ENCODE results near the gene MT3. TPM values are rescaled to one million over a fixed set of nuclear protein-coding genes. Genes with fewer than 3 reads are reported as not detected.
"Not testable (repeated sequence)": the region's sequence is repeated elsewhere in the genome, so short reads cannot be mapped to it uniquely, and the experiment has no call there.

The MT3 gene
- total and polyA plus RNA-seq, 2 experiments from 2014 or later: not detected

DNA sequence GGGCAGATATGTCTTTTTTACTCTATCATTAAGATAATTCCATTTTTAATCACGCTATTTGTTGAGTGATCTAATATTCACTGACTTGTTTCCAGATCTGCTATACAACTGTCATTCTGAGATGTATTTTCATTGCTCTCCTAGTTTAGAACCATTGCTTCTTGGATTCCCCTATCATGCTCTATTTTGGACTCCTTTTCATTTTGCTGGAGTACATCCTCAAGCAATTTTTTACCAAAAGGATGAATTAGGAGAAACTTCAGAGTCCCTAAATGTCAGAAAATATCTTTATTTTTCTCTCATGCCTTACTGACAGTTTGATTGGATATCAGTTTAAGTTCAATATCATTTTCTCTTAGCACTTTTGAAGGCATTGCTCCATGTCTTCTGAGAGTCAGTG is 14.7 kb upstream of the MT3 start:
- WGBS, 2 experiments (ENCODE audit: low coverage in 1 of 2, low lambda C conversion rate in 2 of 2, missing lambda C conversion rate in 2 of 2): 28 to 42% methylated on average over 1 of the region's 1 CpG
- no peak overlapping the region for H3K4me3 ChIP-seq
- no peak overlapping the region for H2AFZ ChIP-seq
- H3K9me3 ChIP-seq (ENCODE audit: low read depth): no peaks in the 10 kb centered on the region
- no peak overlapping the region for H3K27ac ChIP-seq
- H3K27me3 ChIP-seq (replicated peaks; ENCODE audit: insufficient read depth): no peaks in the 10 kb centered on the region
- no peak for TF ChIP-seq EZH2 (IDR thresholded peaks at IDR 0.05; ENCODE audit: insufficient read depth, poor library complexity, severe bottlenecking)
- TF ChIP-seq EZH2phosphoT487 (IDR thresholded peaks at IDR 0.05; ENCODE audit: insufficient read depth, low read depth): no peak
- no peaks in the 10 kb centered on the region for H3K4me1 ChIP-seq (ENCODE audit: insufficient read depth)
- H3K79me2 ChIP-seq (ENCODE audit: insufficient read depth): no peaks in the 10 kb centered on the region
- no peaks in the 10 kb centered on the region for H4K20me1 ChIP-seq (ENCODE audit: insufficient read depth)
- H3K9ac ChIP-seq: no peak overlapping the region
- no peaks in the 10 kb centered on the region for H3K36me3 ChIP-seq (ENCODE audit: low read depth)
- no peaks in the 10 kb centered on the region for H3K9me2 ChIP-seq (ENCODE audit: insufficient read depth)
- H3F3A ChIP-seq (ENCODE audit: insufficient read depth): no peaks in the 10 kb centered on the region
- in situ Hi-C loops (cut with MboI): loop anchor here (10.0 kb wide), 1 partner anchor 120 kb away; no protein-coding TSS in a partner anchor
- no peak overlapping the region for H3K4me2 ChIP-seq (ENCODE audit: unreplicated experiment)
- no peak for DNase-seq

DNA sequence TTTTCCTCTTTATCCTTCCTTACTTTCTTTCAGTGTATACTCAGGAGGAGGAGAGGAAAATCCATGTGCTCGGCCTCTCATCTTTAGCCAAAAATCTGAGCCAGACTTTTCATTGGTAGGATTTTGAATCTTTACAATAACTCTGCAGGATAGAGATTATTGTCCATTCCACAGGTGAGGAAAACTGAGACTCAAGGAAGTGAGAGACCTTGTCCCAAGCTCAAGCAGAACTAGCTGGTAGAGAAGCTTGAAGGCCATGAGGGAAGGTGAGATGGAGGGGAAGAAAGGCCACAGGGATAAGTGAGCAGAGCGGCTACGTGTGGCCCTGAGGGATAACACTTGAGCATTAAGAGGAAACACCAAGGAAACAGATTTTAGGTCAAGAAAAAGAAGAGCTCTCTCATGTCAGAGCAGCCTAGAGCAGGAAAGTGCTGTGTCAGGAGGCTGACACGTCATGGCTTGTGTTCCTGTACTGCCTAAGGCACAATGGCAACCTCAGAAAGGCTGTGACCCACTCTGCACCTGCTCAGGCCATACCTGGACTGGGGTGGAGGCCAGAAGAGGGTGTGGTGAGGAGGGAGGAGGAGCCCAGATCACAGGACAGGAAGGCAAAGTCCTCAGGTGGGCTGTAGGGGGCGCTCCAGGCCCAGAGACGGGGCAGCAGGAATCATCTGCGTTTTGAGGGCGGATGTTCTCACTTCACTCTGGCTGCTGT is 12.6 kb upstream of the MT3 start:
- Histone ChIP-seq H3K4me2 (ENCODE audit: unreplicated experiment) (no peak overlapping the region), H2AFZ (0 out of 2 replicates have a peak overlapping the region, but pooled peaks have one; percentile 35), H3K27ac (no peak overlapping the region), H4K20me1 (ENCODE audit: insufficient read depth) (no peaks in the 10 kb centered on the region), H3K79me2 (ENCODE audit: insufficient read depth) (no peaks in the 10 kb centered on the region), H3K27me3 (replicated peaks; ENCODE audit: insufficient read depth) (no peaks in the 10 kb centered on the region), H3K9ac (no peak overlapping the region), H3K4me3 (no peak overlapping the region), H3F3A (ENCODE audit: insufficient read depth) (no peaks in the 10 kb centered on the region), H3K9me2 (ENCODE audit: insufficient read depth) (no peaks in the 10 kb centered on the region), H3K4me1 (ENCODE audit: insufficient read depth) (no peaks in the 10 kb centered on the region), H3K36me3 (ENCODE audit: low read depth) (no peaks in the 10 kb centered on the region), H3K9me3 (ENCODE audit: low read depth) (no peaks in the 10 kb centered on the region)
- in situ Hi-C loops (cut with MboI): loop anchor here (10.0 kb wide), 1 partner anchor 118 kb away; no protein-coding TSS in a partner anchor
- peak; percentile 72 for DNase-seq
- WGBS, 2 experiments (ENCODE audit: low coverage in 1 of 2, low lambda C conversion rate in 2 of 2, missing lambda C conversion rate in 2 of 2): 23 to 24% methylated on average over 8 of the region's 8 CpGs
- TF ChIP-seq EZH2phosphoT487 (IDR thresholded peaks at IDR 0.05; ENCODE audit: insufficient read depth, low read depth) (no peak), EZH2 (IDR thresholded peaks at IDR 0.05; ENCODE audit: insufficient read depth, poor library complexity, severe bottlenecking) (no peak)

DNA sequence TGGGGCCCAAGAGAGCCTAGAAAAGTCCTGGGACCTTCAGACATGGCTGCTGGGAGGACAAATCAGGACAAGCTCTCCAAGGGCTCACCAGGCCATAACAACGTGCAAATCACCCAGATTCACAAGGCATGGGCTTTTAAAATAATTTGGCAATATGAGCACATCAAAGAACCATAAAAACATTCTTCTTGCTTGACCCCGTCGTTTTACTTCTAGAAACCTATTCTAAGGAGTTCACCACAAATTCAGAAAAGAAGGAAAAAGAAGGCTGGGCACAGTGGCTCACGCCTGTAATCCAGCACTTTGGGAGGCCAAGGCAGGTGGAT is 12.1 kb upstream of the MT3 start:
- 0 out of 2 replicates have a peak overlapping the region, but pooled peaks have one; percentile 35 for H2AFZ ChIP-seq

DNA sequence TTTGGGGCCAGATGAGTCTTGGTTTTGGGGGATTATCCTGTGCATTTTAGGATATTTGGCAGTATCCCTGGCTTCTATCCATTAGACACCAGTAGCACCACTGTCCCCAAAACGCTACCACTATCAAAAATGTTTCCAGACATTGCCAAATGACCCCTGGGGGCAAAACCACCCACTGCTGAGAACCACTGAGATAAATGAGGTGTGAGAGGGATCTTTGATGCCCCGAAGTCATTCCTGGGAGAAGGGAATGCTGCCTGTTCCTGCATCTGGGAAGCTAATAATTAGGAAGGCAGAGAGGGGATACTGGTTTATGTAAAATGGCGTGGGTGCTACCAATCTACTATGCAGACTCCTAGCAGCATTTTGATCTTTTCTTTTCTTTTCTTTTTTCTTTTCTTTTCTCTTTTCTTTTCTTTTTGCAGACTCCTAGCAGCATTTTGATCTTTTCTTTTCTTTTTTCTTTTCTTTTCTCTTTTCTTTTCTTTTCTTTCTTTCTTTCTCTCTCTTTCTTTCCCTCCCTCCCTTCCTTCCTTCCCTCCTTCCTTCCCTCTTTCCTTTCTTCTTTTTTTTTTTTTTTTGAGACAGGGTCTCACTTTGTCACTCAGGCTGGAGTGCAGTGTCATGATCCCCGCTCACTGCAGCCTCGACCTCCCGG is 8.8 kb upstream of the MT3 start:
- TF ChIP-seq EZH2 (IDR thresholded peaks at IDR 0.05; ENCODE audit: insufficient read depth, poor library complexity, severe bottlenecking) (no peak), EZH2phosphoT487 (IDR thresholded peaks at IDR 0.05; ENCODE audit: insufficient read depth, low read depth) (no peak)
- H3K4me2 ChIP-seq (ENCODE audit: unreplicated experiment): no peak overlapping the region
- H3K9me3 ChIP-seq (ENCODE audit: low read depth): no peaks in the 10 kb centered on the region
- no peak for DNase-seq
- no peaks in the 10 kb centered on the region for H3K4me1 ChIP-seq (ENCODE audit: insufficient read depth)
- in situ Hi-C loops (cut with MboI): no loop called here
- no peaks in the 10 kb centered on the region for H3K36me3 ChIP-seq (ENCODE audit: low read depth)
- WGBS, 2 experiments (ENCODE audit: low coverage in 1 of 2, low lambda C conversion rate in 2 of 2, missing lambda C conversion rate in 2 of 2): 64 to 70% methylated on average over 6 of the region's 6 CpGs
- no peaks in the 10 kb centered on the region for H4K20me1 ChIP-seq (ENCODE audit: insufficient read depth)
- no peak overlapping the region for H3K27ac ChIP-seq
- H3K27me3 ChIP-seq (replicated peaks; ENCODE audit: insufficient read depth): 0 out of 2 replicates have a peak, but pooled peaks cover 5% of the 10 kb centered on the region
- no peaks in the 10 kb centered on the region for H3F3A ChIP-seq (ENCODE audit: insufficient read depth)
- H3K4me3 ChIP-seq: no peak overlapping the region
- no peak overlapping the region for H2AFZ ChIP-seq
- no peak overlapping the region for H3K9ac ChIP-seq
- no peaks in the 10 kb centered on the region for H3K79me2 ChIP-seq (ENCODE audit: insufficient read depth)
- no peaks in the 10 kb centered on the region for H3K9me2 ChIP-seq (ENCODE audit: insufficient read depth)

More for the DNA sequence above, 12.1 kb upstream of the MT3 start:
- no peaks in the 10 kb centered on the region for H3K27me3 ChIP-seq (replicated peaks; ENCODE audit: insufficient read depth)
- H3K27ac ChIP-seq: no peak overlapping the region
- H3F3A ChIP-seq (ENCODE audit: insufficient read depth): no peaks in the 10 kb centered on the region
- no peak overlapping the region for H3K4me2 ChIP-seq (ENCODE audit: unreplicated experiment)
- no peaks in the 10 kb centered on the region for H3K4me1 ChIP-seq (ENCODE audit: insufficient read depth)
- H3K9me2 ChIP-seq (ENCODE audit: insufficient read depth): no peaks in the 10 kb centered on the region
- no peak overlapping the region for H3K9ac ChIP-seq
- DNase-seq: no peak
- H3K4me3 ChIP-seq: no peak overlapping the region
- 65 to 71% methylated on average over 4 of the region's 4 CpGs for WGBS, 2 experiments (ENCODE audit: low coverage in 1 of 2, low lambda C conversion rate in 2 of 2, missing lambda C conversion rate in 2 of 2)
- in situ Hi-C loops (cut with MboI): loop anchor here (10.0 kb wide), 1 partner anchor 118 kb away; no protein-coding TSS in a partner anchor
- H4K20me1 ChIP-seq (ENCODE audit: insufficient read depth): no peaks in the 10 kb centered on the region
- no peaks in the 10 kb centered on the region for H3K79me2 ChIP-seq (ENCODE audit: insufficient read depth)
- no peaks in the 10 kb centered on the region for H3K9me3 ChIP-seq (ENCODE audit: low read depth)
- no peaks in the 10 kb centered on the region for H3K36me3 ChIP-seq (ENCODE audit: low read depth)
- TF ChIP-seq EZH2phosphoT487 (IDR thresholded peaks at IDR 0.05; ENCODE audit: insufficient read depth, low read depth) (no peak), EZH2 (IDR thresholded peaks at IDR 0.05; ENCODE audit: insufficient read depth, poor library complexity, severe bottlenecking) (no peak)

DNA sequence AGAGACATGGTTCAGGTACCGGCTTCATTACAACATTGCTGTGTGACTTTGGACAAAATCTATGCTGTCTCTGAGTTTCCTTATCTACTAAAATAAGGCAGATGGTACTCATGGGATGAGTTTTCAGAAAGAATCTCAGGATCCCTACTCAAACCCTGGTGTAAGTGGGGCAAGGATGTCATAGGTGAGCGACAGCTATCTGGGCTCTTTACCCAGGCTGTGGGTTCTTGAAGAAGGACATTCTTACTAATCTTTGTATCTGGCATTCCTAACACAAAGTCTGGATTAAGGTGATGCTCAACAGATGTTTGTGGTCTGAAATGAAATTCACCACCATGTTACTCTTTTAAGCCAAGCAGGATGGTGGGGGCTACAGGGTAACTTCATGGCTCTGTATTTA is 6.4 kb upstream of the MT3 start:
- H4K20me1 ChIP-seq (ENCODE audit: insufficient read depth); H2AFZ ChIP-seq; DNase-seq; H3K27ac ChIP-seq; in situ Hi-C loops (cut with MboI); H3K9me3 ChIP-seq (ENCODE audit: low read depth); H3K36me3 ChIP-seq (ENCODE audit: low read depth); H3K4me3 ChIP-seq; H3K9ac ChIP-seq; H3K9me2 ChIP-seq (ENCODE audit: insufficient read depth); H3F3A ChIP-seq (ENCODE audit: insufficient read depth); H3K4me1 ChIP-seq (ENCODE audit: insufficient read depth); H3K4me2 ChIP-seq (ENCODE audit: unreplicated experiment); H3K79me2 ChIP-seq (ENCODE audit: insufficient read depth): not testable (repeated sequence)
- H3K27me3 ChIP-seq (replicated peaks; ENCODE audit: insufficient read depth): peaks cover 13% of the 10 kb centered on the region; the same call in 1 of the 2 replicates
- 92 to 98% methylated on average over 2 of the region's 2 CpGs for WGBS, 2 experiments (ENCODE audit: low coverage in 1 of 2, low lambda C conversion rate in 2 of 2, missing lambda C conversion rate in 2 of 2)

Data from GM23248 (cell line).